Dedifferentiated amniotic fluid mesenchymal stem cell (primary cell): ENCODE measurements around the gene SLC22A9.

Experiments
- DNase-seq: peaks from one replicate; pipeline ENCODE4 v3.0.0-alpha.2; 2016; ENCODE audit errors: extremely low spot score

Gene SLC22A9

GRCh38 chr11:63444160-63444559 is 74.6 kb downstream of the SLC22A9 start:
- DNase-seq: no peak

- no peak for DNase-seq
These were observed 75.5 kb downstream of the SLC22A9 start for GRCh38 chr11:63445118-63445517.

- no peak for DNase-seq
These were observed 76.1 kb downstream of the SLC22A9 start for GRCh38 chr11:63445720-63446119.

- DNase-seq: no peak
These were observed 79.1 kb downstream of the SLC22A9 start for GRCh38 chr11:63448646-63449045.

GRCh38 chr11:63459586-63459985 is 90.0 kb downstream of the SLC22A9 start:
- no peak for DNase-seq
